ENCODE results near the gene TUT1.
"Not testable (repeated sequence)": the region's sequence is repeated elsewhere in the genome, so short reads cannot be mapped to it uniquely, and the experiment has no call there.

TUT1 gene

DNA sequence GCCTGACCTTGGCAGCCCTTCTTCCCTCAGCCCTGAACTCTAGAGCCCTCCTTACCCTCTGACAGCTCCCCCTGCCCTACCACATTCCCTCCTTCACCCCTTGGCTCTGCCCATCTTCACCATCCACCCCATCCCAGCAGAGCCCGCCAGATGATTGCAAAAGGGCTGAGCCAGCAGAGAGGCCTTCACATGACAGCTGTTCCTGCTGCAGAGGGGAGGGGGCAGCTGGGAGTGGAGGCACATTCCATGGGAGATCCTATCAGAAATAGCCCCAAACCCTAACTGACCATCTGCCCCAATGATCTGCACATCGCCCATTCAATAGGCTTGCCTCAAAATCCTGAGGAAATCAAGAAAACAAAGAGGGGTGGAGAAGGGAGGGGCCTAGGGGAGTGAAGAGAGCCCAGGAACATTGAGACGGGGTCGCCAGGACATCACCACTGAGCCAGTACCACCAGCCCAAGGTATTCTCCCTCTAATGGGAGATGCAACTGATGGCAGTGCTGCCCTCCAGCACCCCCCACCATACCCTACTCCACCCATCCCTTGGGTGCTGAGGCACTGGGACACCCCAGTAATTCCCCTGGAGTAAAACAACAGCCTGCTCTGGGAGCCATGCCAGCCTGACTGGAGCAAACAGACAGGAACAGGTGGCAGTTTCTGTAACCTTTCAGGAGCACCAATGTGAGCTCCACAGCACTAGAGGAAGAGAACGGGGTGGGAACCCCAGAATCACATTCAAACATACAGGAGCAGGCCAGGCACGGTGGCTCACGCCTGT, 36.7 kb downstream of the TUT1 start:
- no peak for DNase-seq

DNA sequence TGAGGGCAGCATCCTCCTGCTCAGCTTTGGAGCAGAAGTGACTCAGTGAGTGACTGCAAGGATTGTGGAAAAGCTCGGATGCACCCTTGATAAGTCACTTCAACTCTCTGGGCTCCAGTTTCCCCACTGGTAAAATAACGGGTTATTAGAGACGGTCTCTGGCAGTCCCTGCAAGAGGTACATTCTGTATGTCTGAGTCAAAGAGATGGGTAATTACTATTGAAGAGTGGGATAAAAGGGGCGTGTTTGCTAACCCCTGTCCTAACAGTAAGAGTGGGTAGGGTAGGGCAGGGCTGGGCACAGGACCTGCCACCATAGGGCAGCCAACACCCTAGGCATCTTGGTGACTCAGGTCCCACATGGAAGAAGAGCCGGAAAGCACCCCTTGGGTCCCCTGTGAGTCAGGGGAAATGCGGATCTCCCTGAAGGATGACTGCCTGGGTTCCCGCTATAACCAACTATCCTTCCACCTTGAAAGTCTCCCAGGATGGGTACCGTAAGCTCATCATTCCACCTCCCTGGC, 37.4 kb downstream of the TUT1 start:
- no peak for DNase-seq

- peak; percentile 44 for DNase-seq
These were observed 38.1 kb downstream of the TUT1 start for GRCh38 chr11:62553080-62553838.

DNA sequence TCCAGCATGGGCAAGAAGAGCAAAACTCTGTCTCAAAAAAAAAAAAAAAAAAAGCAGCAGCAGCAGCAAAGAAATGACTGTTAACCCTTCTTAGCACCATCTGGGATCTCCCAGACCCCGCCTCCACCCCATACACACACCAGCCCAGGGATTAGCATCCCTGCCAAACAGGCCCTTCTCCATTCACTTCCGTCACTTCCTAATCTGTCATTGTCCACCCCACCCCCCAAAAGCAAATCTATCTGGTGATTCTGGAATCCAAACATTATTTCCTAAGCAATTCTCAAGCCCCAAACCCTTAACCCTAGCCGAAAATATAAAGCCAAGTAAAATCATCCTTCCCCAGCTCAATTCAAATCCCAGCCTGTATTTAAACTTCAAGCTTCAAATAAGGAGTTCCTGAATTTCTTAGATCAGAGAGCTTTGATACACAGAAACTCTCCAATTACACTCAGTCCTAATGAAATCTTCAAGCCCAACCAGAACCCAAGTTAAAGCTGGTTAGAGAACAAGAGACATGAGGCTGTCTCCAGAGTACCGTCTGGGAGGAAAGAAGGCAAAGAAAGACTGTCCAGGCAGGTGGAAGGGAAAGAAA, 38.7 kb downstream of the TUT1 start:
- no peak for DNase-seq

DNA sequence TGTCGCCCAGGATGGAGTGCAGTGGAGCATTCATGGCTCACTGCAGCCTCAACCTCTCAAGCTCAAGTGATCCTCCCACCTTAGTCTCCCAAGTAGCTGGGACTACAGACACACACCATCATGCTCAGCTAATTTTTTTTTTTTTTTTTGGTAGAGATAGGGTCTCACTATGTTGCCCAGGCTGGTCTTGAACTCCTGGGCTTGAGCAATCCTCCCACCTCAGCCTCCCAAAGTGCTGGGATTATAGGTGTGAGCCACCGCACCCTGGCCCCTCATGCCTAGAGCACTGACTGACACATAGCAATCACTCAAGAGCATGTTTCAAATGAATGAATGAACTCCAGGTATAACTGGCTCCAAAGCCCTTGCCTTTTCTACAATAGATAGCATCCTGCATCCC, 40.8 kb downstream of the TUT1 start:
- not testable (repeated sequence) for DNase-seq

DNA sequence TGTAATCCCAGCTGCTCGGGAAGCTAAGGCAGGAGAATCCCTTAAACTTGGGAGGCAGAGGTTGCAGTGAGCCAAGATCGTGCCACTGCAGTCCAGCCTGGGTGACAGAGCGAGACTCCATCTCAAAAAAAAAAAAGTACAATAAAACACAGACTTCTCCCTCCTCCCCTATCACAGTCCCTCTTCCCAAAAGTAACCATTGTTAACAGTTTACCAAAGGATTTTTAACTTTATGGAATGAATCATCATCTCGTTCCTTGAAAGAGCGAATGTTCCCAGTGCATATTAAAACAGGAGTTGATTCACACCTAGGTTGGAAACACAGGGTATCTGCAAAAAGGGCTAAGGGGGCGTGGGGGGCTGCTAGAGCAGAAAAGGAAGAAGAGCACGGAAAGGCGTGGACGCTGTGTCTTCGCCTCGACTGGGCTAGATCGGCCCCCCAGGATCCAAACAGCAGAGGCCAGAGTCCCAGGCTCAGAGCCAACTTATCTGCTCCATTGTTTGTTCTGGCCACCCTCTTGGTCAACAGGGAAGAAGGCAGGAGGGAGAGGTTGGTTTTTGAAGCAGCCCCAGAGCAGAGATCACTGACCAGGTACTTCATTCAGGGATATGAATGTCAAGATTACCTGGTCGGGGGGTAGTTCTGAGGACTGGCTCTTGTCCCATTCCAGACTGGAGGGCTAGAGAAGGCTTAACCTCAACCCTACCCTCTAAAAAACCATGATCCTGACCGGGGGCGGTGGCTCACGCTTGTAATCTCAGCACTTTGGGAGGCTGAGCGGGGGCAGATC, 42.6 kb downstream of the TUT1 start:
- DNase-seq, result no peak

DNA sequence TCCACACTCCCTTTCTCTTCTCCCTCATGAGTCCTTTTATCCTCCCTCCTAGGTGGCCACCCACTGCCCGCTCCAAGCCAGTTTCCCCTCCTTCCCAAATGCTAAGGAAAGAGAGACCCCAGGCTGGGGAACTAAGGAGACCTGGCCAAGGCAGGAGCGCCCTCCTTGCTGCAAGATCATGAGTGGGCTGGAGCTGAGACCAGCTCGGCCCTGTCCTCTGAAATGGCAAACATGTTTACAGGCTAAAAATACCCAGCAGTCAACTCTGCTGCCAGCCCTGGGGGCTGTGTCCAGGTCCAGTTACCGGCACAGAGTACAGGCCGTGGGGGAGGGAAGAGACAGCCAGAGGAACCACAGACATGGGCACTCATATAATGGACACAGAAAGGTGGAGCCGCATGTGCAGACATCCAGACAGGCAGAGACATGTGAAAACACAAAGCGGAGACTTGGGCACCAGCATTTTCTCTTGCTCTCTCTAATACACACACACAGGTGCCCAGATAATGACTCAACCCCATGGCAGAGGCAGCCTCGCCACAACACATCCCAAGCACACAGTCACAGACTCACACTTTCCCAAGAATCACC, 43.5 kb downstream of the TUT1 start:
- no peak for DNase-seq

- DNase-seq, result no peak
These were observed 44.2 kb downstream of the TUT1 start for GRCh38 chr11:62546929-62547625.

DNA sequence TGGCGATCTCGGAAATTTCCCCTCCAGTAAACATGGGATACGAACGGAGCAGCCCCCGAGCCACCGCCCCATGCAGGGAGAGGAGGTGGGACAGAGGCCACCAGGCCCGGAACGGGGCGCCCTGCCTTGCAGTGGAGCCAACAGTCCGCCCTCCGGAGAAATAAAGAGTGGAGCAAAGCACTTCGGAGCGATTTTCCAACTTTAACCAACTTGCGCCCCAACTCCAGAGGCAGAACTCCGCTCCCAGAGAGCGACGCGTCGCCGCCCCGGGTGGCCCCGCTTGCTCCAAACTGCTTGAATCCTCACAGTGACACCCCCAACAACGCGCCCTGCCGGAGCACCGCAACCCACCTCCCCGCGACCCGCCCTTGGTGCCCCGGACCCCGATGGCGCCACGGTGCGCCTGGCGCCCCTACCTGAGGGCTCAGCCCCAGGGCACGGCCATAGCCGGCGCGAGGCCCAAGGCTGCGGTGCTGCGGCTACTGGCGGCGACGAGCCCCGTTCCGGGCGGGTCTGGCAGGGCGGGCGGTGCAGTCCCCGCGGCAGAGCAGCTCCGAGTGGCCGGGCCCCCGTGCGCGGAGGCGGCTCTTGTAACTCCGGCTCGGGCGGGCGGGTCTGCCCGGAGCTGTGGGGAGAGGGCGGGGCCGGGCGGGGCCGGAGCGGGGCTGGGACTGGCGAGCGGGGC, 44.9 kb downstream of the TUT1 start, which contains the start of gene AHNAK:
Gene AHNAK, minus strand, starts transcription at position 563 of the 685 bp plus-strand sequence. CDS start 10,708 bp downstream, outside the sequence.
- peak; percentile 55 for DNase-seq

- DNase-seq, result peak; percentile 43
These were observed 45.7 kb downstream of the TUT1 start for GRCh38 chr11:62545437-62546243.

DNA sequence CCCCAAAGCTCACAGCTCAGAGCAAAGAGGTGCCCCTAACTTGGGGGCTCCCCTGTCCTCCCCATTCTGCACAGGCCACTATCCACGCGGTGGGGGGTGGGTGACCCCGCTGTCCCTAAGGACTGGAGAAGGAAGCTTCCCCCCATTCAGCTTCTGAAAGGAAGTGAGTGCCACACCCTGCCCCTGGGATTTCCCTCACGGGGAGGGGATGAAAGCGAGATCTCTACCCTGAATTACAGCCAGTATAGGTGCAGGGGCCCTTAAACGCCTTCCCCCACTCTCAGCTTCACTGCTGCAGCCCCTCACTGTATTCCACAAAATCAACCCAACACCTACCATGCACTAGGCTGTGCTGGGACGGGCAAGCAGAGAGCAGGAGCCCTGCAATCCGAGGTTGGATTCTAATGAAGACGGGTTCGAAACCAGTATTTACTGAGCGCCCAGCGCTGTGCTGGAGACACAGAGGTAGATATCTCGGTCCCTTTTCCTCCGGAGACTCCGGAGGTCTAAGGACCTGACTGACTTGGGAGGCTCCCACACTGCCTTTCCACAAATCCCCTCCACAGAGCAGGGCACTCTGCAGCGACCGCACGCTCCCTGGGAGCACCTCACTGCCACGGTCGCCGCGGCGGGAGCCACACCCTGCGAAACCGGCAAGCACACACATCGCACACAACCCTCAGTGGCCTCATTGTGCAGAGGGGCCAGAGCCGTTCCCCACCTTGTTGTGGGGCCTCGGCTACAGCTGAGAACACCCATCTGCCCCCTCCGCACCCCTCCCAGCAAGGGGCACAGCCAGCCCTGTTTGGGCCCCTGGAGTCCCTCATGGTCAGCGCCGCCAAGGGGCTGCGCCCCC, 46.5 kb downstream of the TUT1 start:
- no peak for DNase-seq

DNA sequence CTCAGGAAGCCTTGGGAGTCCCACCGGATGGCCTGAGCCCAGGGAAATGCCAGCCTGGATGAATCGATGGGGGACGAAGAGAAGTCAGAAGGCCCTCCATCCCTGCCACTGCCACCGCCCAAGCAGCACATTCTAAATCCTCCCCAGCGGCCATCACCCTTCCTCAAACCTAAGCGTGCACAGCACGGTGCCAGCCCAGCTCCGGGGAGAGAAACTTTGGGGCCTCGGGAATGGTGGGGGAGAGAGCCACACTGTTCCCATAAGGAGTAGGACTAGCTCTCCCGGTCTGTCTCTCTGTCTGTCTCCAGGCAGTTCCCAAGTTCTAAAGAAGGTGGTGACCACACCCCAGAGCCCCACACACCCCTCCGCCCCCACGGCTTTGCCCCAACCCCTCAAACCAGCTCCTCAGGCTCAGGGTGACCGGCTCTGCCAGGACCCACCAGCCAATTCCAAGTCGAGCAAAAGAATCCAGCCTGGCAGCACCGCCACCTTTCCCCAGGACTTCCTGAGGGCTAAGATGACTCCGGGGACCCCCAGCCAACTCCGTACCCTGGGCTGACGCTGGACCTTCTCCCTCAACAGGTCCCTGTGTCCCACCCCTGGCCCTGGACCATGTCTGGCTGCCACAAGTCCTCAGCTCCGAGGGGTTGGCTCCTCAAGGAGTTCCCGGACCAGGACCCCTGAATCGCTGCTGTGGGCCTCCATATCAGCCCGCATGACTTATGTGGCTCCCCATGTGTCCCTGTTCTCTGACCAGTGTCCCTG, 47.5 kb downstream of the TUT1 start:
- no peak for DNase-seq

- DNase-seq, result peak; percentile 52
These were observed 48.4 kb downstream of the TUT1 start for GRCh38 chr11:62542750-62543567.

DNA sequence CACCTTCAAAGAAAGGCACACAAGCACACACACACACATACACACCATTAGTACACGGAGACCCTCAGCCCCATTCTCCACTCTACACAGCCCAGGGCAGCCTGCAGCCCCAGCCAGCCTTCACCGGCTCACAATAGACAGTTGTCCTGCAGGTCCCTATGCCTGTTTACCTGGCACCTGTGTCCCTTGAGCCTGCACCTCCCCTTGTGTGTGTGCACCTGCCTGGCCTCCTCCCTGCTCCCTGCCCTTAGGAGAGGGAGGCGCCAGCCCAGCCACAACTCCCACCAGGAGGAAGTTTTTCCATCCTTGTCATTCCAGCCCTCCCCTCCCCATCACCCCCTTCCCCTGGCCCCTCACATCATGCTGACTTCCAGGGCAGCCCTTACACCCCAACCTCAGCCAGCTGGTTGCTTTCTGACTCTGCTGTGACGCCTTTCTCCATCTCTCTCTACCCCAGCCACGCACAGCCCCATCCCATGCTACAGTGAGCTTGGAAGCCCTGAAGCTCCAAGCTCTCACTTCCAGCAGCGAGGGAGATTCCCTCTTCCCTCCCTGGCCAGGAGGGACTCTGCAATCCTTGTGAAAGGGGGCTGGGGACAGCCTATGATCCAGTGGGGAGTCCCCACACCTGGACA, 49.1 kb downstream of the TUT1 start:
- DNase-seq, result no peak

- DNase-seq, result no peak
These were observed 50.3 kb downstream of the TUT1 start for GRCh38 chr11:62540804-62541701.
